Caco-2 (cell line): ENCODE results near the gene PIK3CA. TPM values are rescaled to one million over a fixed set of nuclear protein-coding genes. Genes with fewer than 3 reads are reported as not detected.
A peak's percentile ranks its signal among the peaks of the same experiment; 100 is the strongest.

Experiments used
- BruUV-seq: library from RNA; stranded (reverse); fragments of 400-500 nt; replicated peaks from 2 replicates; lab custom pipeline; 2021; lab: Mats Ljungman, UMichigan
- CTCF ChIA-PET: fragments of 300-600 bp; sonication (Branson Sonifier 250); formaldehyde crosslinking; loops from one replicate; lab custom pipeline; 2022; ENCODE audit warnings: antibody characterized with exemption; lab: Charles Lee
- POLR2A ChIA-PET: fragments of 300-600 bp; sonication (Branson Sonifier 250); formaldehyde crosslinking; loops from one replicate; lab custom pipeline; 2022; ENCODE audit warnings: antibody characterized with exemption; lab: Charles Lee
- DNase-seq, 2 experiments: peaks; one replicate each; pipeline versions ENCODE4 v3.0.0 to v3.0.0-alpha.2; 2020 to 2022
- H3K27me3 ChIP-seq: replicated peaks from 2 replicates; pipeline ENCODE4 v1.6.0; 2011; ENCODE audit warnings: low read length; ENCODE audit not compliant: control insufficient read depth, insufficient read depth
- H3K36me3 ChIP-seq: 2 replicates; pipeline ENCODE4 v1.5.1; 2011; ENCODE audit warnings: low read length; ENCODE audit not compliant: control insufficient read depth, insufficient read depth
- H3K4me1 ChIP-seq: fragments of 250-450 bp; sonication (Bioruptor Pico); 2 replicates; pipeline ENCODE4 v1.5.1; 2020; ENCODE audit warnings: mild to moderate bottlenecking
- H3K4me3 ChIP-seq: 2 replicates; pipeline ENCODE4 v1.5.1; 2011; ENCODE audit warnings: low read depth, mild to moderate bottlenecking, control low read depth, low read length
- H3K9me3 ChIP-seq: fragments of 250-450 bp; sonication (Bioruptor Pico); 2 replicates; pipeline ENCODE4 v1.5.1; 2020; ENCODE audit warnings: mild to moderate bottlenecking, moderate library complexity
- H3K27ac Mint-ChIP-seq: one replicate; pipeline ENCODE4 v1.8.0; 2022; ENCODE audit warnings: mixed read lengths; ENCODE audit not compliant: unreplicated experiment
- H3K27me3 Mint-ChIP-seq: one replicate; pipeline ENCODE4 v1.8.0; 2022; ENCODE audit warnings: mixed read lengths; ENCODE audit not compliant: insufficient read depth, unreplicated experiment
- H3K36me3 Mint-ChIP-seq: one replicate; pipeline ENCODE4 v1.8.0; 2022; ENCODE audit warnings: mild to moderate bottlenecking, mixed read lengths; ENCODE audit not compliant: insufficient read depth, unreplicated experiment
- H3K4me1 Mint-ChIP-seq: one replicate; pipeline ENCODE4 v1.8.0; 2022; ENCODE audit warnings: low read depth, mixed read lengths; ENCODE audit not compliant: unreplicated experiment
- H3K4me3 Mint-ChIP-seq: one replicate; pipeline ENCODE4 v1.8.0; 2022; ENCODE audit warnings: mild to moderate bottlenecking, moderate library complexity, mixed read lengths; ENCODE audit not compliant: unreplicated experiment
- H3K9me3 Mint-ChIP-seq: one replicate; pipeline ENCODE4 v1.8.0; 2022; ENCODE audit warnings: mixed read lengths; ENCODE audit not compliant: unreplicated experiment
- CTCF ChIP-seq, 2 experiments: fragments of 200-600 bp in 1 of 2; IDR thresholded peaks; 1 replicate in 1 of 2; 2 replicates in 1 of 2; pipeline versions ENCODE4 v1.5.1 to v1.8.0; 2011 to 2022; ENCODE audit warnings: antibody characterized with exemption in 1 of 2, control low read depth in 1 of 2, inconsistent platforms in 1 of 2, low read depth in 1 of 2, low read length in 1 of 2, mild to moderate bottlenecking in 1 of 2, moderate library complexity in 1 of 2; ENCODE audit not compliant: insufficient read depth in 1 of 2, severe bottlenecking in 1 of 2, unreplicated experiment in 1 of 2
- intact Hi-C: fragments of 100-400 bp; cut with micrococcal nuclease; formaldehyde crosslinking; loops from one replicate; pipeline ENCODE4 v1.10.0; 2022; ENCODE audit not compliant: unreplicated experiment
- total RNA-seq: library from RNA; stranded (reverse); gene quantifications from 2 replicates; pipeline ENCODE4 v1.2.3, GENCODE V29; 2022

The PIK3CA gene
- total RNA-seq, 1 experiment from 2014 or later, result 10.6 TPM

GRCh38 chr3:179149406-179149867 lies 1.3 kb downstream of the PIK3CA start:
- Histone ChIP-seq H3K4me3 (peak overlapping the region; percentile 75), H3K4me1 (no peaks in the 10 kb centered on the region), H3K9me3 (no peaks in the 10 kb centered on the region), H3K27me3 (no peaks in the 10 kb centered on the region), H3K36me3 (no peaks in the 10 kb centered on the region)
- peaks cover 7% of the 10 kb centered on the region for H3K4me1 Mint-ChIP-seq
- H3K4me3 Mint-ChIP-seq, result no peak overlapping the region
- no peaks in the 10 kb centered on the region for H3K9me3 Mint-ChIP-seq
- no peak for TF ChIP-seq CTCF (IDR thresholded peaks at IDR 0.05; ENCODE audit: insufficient read depth in 1 of 2, low read depth in 1 of 2, low read length in 1 of 2, severe bottlenecking in 1 of 2, unreplicated experiment in 1 of 2)
- intact Hi-C loops, result loop anchor here (5.0 kb wide), 3 partner anchors 103 to 413 kb away; partner anchors contain the start of genes ACTL6A and KCNMB3
- CTCF ChIA-PET, result interaction anchor here (0.6 to 0.8 kb wide), 2 partner anchors 166 to 199 kb away, joined by 5 read pairs; no protein-coding TSS in a partner anchor
- DNase-seq, result peak in 1 of 2 experiments; percentile 16
- H3K27me3 Mint-ChIP-seq, result no peaks in the 10 kb centered on the region
- no peak overlapping the region for H3K27ac Mint-ChIP-seq
- no TSS peak for BruUV-seq
- POLR2A ChIA-PET, result interaction anchor here (0.6 kb wide), 1 partner anchor 46 kb away, joined by 4 read pairs; no protein-coding TSS in a partner anchor
- H3K36me3 Mint-ChIP-seq, result no peaks in the 10 kb centered on the region

DNA sequence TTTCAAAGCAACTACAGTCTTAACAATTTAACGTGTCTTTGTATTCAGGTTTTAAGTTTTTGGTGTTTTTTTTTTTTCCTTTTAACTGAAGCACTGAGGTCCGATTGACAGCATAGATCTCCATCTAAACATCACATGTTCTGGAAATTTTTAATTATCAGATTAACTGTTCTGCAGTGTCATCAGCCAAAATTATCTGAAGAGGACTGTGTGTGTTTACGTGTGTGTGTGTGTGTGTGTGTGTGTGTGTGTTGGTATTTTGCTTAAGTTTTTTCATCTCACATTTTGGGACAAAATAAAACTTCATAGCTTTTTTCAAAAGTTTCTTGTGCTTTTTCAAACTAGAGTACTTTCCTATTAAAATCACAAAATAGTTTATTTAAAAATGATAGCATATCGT lies 1.8 kb downstream of the PIK3CA start:
- no peak for DNase-seq
- POLR2A ChIA-PET, result no interaction called here
- H3K4me1 ChIP-seq, result no peaks in the 10 kb centered on the region
- Mint-ChIP-seq H3K36me3 (no peaks in the 10 kb centered on the region), H3K4me3 (no peak overlapping the region), H3K4me1 (peaks cover 7% of the 10 kb centered on the region), H3K9me3 (no peaks in the 10 kb centered on the region), H3K27ac (no peak overlapping the region), H3K27me3 (no peaks in the 10 kb centered on the region)
- no TSS peak for BruUV-seq
- no peaks in the 10 kb centered on the region for H3K27me3 ChIP-seq
- no peak for TF ChIP-seq CTCF (IDR thresholded peaks at IDR 0.05; ENCODE audit: insufficient read depth in 1 of 2, low read depth in 1 of 2, low read length in 1 of 2, severe bottlenecking in 1 of 2, unreplicated experiment in 1 of 2)
- H3K4me3 ChIP-seq, result peak overlapping the region; percentile 75
- H3K9me3 ChIP-seq, result no peaks in the 10 kb centered on the region
- CTCF ChIA-PET, result interaction anchor here (0.8 kb wide), 1 partner anchor 166 kb away, joined by 5 read pairs; no protein-coding TSS in a partner anchor
- no peaks in the 10 kb centered on the region for H3K36me3 ChIP-seq
- intact Hi-C loops, result loop anchor here (5.0 kb wide), 3 partner anchors 102 to 412 kb away; partner anchors contain the start of genes ACTL6A and KCNMB3

- no peaks in the 10 kb centered on the region for H3K4me1 ChIP-seq
- no peak for TF ChIP-seq CTCF (IDR thresholded peaks at IDR 0.05; ENCODE audit: insufficient read depth in 1 of 2, low read depth in 1 of 2, low read length in 1 of 2, severe bottlenecking in 1 of 2, unreplicated experiment in 1 of 2)
- Mint-ChIP-seq H3K9me3 (no peaks in the 10 kb centered on the region), H3K4me1 (peaks cover 7% of the 10 kb centered on the region), H3K4me3 (no peak overlapping the region), H3K27me3 (no peaks in the 10 kb centered on the region), H3K27ac (no peak overlapping the region), H3K36me3 (no peaks in the 10 kb centered on the region)
- DNase-seq, result no peak
- BruUV-seq, result no TSS peak
- CTCF ChIA-PET, result no interaction called here
- H3K27me3 ChIP-seq, result no peaks in the 10 kb centered on the region
- POLR2A ChIA-PET, result no interaction called here
- H3K9me3 ChIP-seq, result no peaks in the 10 kb centered on the region
- H3K4me3 ChIP-seq, result no peak overlapping the region
- H3K36me3 ChIP-seq, result no peaks in the 10 kb centered on the region
- intact Hi-C loops, result no loop called here
Observed at GRCh38 chr3:179150610-179151009, 2.5 kb downstream of the PIK3CA start.
